GM21723 (cell line): ENCODE results near the gene VAT1L.

Experiments
- ATAC-seq: cut with Tn5 transposase; IDR thresholded peaks from one replicate; pipeline ENCODE4 v1.9.1; 2021; ENCODE audit warnings: mild to moderate bottlenecking, moderate library complexity; ENCODE audit not compliant: unreplicated experiment

VAT1L gene

DNA sequence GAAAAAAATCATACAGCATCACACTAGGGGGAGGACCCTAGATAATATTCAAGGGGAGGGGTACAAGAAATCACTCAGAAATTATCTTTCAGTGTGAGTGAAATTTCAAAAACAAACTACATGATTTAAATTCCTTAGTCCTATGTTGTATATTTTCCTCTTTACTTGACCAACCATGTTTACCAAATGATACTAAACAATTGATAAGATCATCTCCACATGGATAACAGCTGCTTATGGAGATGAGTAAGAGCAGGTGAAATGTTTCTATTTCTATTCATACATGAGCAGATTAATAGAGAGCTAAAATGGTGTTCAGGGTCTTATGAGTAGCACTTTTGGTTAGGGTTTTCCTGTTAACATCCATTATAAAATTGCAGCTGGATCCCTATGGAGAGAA is 7.3 kb upstream of the VAT1L start:
- ATAC-seq: no peak

DNA sequence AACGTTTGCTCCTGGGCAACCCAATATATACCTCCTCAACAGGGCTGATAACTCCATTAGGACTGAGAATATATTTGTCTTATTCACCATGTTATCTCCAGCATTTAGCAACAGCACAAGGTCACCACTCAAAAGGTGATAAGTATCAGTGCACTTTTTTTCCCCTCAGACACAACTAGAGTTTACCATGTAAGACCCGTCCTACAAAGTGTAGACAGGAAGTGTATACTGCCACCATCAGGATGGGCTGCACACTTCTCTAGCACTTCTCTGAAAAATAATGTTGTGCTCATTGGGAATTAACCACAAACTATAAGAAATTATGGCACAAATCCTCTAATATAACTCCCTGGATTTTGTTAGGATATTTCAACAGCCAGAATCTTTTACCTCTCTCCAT is 5.7 kb upstream of the VAT1L start:
- no peak for ATAC-seq

GRCh38 chr16:77784441-77785372 is 3.7 kb upstream of the VAT1L start:
- no peak for ATAC-seq

GRCh38 chr16:77785373-77785764 is 3.0 kb upstream of the VAT1L start:
- ATAC-seq: no peak

DNA sequence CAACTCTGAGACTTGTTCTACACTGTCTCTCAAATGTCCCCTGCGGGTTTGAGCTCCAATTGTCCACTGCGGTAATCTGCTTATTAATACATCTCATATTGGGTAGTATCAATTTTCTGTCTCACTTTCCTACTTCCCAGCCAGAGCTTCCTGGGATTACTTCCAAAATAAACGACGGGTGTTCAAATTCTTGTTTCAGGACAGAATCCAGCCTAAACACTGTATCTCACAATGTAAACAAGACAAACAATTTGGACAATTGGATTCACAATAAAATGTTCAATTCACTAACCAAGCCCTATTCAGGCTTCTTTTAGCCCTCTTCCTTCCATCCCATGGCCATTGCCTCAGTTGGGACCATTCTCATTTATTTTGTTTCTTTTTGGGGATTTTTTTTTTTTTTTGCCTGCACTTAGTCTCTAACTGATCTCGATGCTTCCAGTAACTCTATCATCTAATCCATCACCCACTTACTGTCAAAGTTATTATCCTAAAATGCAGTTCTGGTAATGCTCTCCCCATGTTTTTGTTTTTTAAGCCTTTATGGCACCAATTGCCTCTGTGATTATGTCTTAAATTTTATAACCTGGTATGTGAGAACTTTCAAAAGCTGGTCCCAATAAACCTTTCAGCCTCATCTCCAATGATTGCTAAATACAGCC is 2.0 kb upstream of the VAT1L start:
- ATAC-seq: no peak

DNA sequence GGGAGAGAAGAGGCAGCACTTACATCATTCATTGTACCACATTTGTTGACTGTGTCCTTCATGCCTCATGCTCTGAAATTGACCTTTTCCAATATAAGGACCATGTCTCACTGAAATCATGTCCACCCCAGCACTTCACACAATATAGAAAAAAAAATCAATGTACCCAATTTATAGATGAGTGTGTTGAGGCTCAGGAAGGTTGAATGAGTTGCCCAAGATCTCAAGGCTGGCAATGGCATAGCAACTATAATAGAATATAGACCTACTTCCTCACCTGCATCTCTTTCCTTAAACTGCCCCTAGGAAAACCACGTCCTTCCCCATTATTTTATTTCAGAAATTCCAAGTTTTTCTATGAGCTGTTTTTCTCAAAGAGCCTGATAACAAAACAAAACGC is 912 bp upstream of the VAT1L start:
- no peak for ATAC-seq

GRCh38 chr16:77789085-77790008 is 983 bp downstream of the VAT1L start:
- no peak for ATAC-seq

- no peak for ATAC-seq
Observed at GRCh38 chr16:77790009-77790372, 1.6 kb downstream of the VAT1L start.

DNA sequence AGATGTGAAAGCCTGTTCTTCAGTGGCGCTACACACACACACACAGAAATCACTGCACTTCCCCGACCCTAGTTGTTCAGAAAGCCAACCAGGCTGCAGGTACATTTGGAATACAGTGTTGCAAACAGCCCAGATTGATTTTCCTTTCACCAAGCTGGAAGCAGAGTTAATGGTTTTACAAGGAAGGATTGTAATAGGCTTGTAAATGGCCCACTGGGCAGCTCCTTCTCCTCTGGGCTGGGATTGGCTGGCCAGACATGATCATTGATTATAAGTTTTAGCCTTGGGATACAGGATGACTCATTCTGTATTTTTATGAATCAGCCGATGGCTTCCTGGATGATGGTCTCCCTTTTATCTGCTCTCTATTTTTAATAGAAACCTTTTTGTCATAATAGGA is 2.5 kb downstream of the VAT1L start:
- ATAC-seq: no peak

DNA sequence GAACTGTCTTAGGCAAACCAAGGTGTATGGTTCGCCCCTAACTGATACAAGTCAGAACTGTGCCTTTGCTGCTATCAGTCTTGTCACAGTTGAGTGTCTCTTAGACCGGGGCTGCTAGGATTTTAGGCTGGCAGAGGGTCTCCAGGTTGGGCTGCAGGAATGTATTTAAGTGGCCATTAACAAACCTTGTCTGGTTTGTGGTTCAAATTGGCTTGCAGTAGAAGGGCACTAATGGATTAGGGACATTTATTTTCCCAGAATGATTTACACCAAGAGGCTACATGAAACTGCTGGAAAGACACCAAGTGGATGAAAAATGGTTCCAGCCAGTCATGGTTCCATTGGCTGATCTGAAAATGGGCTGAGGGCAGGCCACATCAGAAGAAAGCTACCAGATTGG is 5.1 kb downstream of the VAT1L start:
- no peak for ATAC-seq

DNA sequence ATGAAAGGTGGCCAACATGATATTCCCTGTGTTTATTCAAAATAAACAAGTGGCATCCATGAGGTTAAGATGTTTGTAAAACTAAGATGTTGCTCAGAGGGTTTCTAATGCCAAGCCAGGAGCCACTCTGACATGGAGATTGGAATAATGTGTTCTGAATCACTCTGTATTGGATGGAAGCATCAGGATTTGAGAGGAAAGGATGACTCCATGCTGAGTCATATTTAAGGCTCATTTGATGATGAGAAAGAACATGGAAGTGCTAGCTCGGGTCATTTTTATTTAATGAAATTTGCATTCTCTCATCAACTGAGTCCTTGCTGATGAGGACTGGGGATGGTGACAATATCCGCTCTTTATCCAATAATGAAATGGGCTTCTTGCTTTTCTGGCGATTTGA is 6.2 kb downstream of the VAT1L start:
- ATAC-seq: no peak

- no peak for ATAC-seq
Observed at GRCh38 chr16:77801817-77802216, 13.5 kb downstream of the VAT1L start.

- ATAC-seq: no peak
Observed at GRCh38 chr16:77805398-77805797, 17.0 kb downstream of the VAT1L start.

- ATAC-seq: no peak
Observed at GRCh38 chr16:77807021-77807420, 18.7 kb downstream of the VAT1L start.

DNA sequence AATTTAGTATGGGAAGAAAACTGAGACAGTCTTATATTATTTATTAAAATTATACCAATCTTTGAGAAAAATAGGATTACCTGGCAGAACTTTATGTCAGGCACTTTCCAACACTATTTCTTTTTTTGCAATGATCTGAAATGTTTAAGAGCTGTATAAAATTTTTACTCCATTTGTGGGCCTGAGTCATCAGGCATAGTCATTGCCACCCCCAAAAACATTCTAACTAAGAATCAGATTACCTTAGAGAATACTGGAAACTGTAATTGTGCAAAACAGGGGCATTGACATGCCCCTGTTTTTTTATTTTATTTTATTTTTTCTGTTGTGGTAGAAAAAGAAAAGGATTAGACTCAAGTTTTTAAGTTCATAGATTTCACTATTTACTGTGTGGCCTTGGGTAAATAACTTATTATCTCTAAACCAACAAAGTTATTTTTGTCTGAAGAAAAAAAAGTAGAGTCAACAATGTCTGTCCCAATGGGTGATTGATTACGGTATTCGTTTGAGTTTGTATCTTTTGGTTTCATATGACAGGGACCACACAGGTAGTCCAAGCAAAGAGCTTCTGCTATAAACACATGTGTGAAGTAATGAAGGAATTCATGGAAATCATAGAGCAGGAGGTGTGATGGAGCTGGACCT is 24.6 kb downstream of the VAT1L start:
- no peak for ATAC-seq

DNA sequence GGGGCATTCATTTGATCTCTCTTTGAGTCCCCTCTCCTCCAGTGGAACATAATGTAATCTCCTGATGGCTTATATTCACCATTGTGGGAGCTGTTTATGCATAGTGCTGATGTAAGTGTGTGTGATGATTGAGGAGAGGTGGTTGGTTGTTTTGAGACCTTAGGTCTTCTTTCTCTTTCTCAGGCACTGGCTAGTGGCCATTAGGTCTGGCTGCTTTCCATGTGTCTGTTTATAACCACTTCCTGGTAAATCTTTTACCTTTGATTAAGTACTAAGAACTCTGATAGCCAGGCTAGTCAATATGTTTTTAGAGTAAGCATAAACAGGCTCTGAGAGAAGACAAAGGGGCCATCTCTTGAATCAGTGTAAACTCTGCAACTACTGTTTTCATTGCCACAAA is 27.9 kb downstream of the VAT1L start:
- ATAC-seq: no peak

- no peak for ATAC-seq
Observed at GRCh38 chr16:77820340-77820739, 32.0 kb downstream of the VAT1L start.

GRCh38 chr16:77822661-77823060 is 34.3 kb downstream of the VAT1L start:
- no peak for ATAC-seq

- ATAC-seq: no peak
Observed at GRCh38 chr16:77823067-77823466, 34.7 kb downstream of the VAT1L start.

DNA sequence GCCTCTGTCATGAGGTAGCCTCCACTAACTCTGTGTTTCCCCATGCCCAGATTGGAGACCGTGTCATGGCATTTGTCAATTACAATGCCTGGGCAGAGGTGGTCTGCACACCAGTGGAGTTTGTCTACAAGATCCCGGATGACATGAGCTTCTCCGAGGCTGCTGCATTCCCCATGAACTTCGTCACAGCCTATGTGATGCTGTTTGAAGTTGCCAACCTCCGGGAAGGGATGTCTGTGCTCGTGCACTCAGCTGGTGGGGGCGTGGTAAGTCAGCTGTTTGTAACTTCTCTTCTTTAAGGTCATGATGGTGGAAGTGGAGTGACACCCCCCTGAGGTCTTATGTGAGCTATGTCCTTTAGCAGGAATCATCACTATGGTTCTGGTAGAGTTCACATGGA is 36.8 kb downstream of the VAT1L start:
- ATAC-seq: no peak

DNA sequence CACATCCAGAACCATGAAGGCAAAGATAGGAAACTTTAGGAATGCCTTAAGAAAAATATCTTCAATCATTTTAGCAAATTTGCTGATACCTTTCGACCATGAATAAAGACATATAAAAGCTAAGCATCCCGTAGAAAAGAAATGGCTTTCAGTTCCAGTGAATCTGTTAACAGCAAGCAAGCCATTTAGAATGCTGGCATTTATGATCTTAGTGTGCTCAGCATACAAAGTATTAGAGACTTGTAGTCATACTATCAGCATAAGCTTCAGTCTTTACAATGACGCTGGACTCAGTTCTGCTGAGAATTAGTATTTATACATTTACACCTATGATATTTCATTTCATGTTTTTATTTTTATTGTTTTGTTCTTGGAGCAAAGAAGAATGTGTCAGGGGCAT is 38.7 kb downstream of the VAT1L start:
- no peak for ATAC-seq
